Left forelimb (tissue), 1 donor: ENCODE measurements around the gene MSH5.
"Not testable (repeated sequence)": the region's sequence is repeated elsewhere in the genome, so short reads cannot be mapped to it uniquely, and the experiment has no call there.

ENCODE experiments used
- DNase-seq: peaks from one replicate; pipeline ENCODE4 v3.0.0-alpha.2; 2018; ENCODE audit warnings: low spot score

MSH5 gene

GRCh38 chr6:31778999-31779885, 39.4 kb downstream of the MSH5 start:
- DNase-seq: no peak

DNA sequence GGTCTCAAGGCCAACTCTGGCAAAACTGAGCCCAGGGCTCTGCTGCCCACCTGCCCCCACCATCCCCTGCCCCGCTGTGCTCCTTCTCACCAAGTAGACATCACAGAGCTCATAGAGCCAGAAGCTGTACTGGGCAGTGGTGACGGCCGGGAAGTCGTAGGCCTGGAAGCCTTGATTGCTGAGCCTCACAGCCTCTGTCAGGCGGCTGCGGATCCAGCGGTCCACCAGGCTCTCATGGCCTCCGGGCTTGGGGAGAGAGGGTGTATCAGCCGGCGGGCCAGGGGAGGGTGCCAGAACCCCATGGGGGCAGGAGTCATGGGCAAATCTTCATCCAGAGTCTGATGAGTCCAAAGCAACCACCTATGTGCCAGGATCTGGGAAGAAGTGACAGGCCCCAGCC, 40.1 kb downstream of the MSH5 start:
- DNase-seq: peak; percentile 64

GRCh38 chr6:31780507-31781243, 40.9 kb downstream of the MSH5 start:
- peak; percentile 34 for DNase-seq

- no peak for DNase-seq
Measured at GRCh38 chr6:31781244-31782125, 41.7 kb downstream of the MSH5 start.

DNA sequence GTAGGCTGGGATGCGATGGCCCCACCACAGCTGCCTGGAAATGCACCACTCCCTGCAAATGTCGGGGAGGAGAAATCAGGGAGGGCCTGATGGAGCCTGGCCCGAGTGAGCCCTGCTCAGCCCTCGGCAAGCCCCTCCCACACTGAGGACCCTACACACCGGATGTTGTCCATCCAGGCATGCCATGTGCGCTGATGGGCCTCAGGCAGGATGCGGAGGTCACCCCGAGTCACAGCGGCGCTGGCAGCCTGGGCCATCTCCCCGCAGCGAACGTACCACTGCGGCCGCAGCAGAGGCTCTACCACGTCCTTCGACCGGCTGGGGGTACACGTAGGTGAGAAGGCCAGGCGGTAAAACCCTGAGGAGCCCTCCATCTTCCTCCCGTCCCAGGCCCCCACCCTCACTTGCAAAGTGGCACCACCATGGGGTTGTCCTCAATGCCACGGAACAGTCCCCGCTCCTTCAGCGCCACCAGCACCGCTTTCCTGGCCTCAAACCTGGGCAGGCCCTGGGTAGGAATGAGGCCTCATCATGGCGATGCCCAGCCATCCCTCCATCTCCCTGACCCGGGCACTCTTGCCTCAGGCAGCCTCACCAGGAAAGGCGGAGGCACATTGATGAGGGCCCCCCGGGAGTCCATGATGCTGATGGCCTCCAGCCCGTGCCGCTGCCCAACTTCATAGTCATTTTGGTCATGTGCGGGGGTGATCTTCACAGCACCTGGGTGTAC, 42.5 kb downstream of the MSH5 start:
- peak; percentile 60 for DNase-seq

DNA sequence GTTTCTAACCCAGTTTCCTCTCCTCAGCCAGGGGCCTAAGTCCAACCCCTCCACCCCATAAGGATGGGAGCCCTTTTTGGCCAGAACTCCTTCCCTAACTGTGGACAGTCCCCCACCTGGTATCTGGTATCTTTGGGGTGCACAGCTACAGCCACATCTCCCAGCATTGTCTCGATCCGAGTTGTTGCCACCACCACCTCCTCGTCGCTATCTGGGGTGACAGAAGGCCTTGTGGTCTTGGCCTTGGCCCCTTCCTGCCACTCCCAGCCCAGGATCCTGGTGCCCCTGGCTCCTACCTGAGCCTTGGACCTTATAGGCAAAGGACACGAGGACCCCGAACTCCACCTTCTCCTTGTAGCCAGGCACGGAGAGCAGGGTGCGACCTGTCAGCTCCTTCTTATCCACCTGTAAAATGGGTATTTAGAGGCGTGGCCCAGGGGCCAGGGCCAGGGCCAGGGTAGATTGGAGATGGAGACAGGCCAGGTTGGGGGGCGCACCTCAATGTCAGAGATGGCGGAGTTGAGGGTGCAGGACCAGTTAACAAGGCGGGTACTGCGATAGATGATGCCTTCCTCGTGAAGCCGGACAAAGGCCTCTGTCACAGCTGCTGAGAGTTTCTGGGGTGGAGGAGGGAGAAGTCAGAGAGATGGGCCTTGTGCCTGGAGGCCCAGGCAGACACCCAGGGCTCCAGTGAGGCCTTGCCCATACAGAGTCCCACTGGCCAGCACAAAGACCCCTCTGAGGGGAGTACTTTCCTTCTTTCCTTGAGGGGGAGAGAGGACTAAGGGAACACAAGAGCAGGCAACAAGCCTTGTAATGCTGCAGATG, 44.5 kb downstream of the MSH5 start:
- peak; percentile 61 for DNase-seq

GRCh38 chr6:31785475-31785874, 45.7 kb downstream of the MSH5 start:
- no peak for DNase-seq

- DNase-seq: no peak
Measured at GRCh38 chr6:31791324-31792089, 51.7 kb downstream of the MSH5 start.

DNA sequence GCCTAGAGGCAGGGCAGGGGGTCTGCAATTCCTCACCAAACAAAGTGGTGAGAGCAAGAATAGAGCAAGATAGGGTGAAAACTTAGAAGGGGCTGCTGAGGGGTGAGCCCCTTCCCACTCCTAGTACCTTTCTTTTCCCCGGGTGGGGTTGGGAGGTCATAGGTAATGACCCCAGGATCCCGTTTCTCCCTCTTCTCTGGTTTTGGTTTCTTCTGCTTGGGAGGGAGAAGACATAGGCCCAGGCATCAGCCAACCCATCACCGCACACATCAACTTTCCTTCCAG, 52.2 kb downstream of the MSH5 start:
- DNase-seq: no peak

GRCh38 chr6:31792761-31793171, 53.0 kb downstream of the MSH5 start:
- peak; percentile 57 for DNase-seq

GRCh38 chr6:31793927-31794245, 54.1 kb downstream of the MSH5 start:
- DNase-seq: not testable (repeated sequence)

GRCh38 chr6:31794294-31794865, 54.6 kb downstream of the MSH5 start:
- DNase-seq: no peak

DNA sequence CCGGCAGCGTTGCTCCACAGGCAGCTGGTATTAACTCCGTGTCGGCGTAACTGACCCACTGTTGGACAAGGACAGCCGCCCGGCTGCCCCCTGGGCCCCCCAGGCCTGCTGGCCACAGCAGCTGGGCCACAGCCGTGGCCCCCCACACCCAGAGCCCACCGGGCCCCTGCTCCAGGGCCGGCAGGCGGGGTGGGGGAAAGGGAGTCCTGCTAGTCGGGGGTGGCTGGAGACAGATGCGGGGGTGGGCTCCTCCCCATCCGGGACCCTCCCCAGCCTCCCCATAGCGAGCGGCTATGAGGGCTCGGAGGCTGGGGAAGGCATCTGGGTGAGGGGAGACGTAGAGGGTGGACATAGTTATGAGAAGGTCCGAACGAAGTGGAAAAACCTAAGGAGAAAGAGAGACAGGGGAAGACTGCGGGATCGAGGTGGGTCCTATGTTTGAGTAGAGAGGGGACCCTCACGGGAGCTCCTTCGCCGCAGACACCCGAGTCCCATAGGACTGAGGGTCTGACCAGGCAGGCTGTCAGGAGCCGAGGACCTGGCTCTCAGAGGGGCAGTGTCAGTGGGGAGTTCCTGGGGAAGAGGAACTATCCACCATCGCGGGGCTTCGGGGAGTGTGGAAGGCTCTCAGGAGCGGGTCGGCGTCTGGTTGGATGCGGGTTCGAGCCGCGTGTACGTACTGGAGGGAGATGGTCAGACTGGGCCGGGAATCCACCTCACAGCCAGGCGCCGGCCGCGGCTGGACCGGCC, 55.2 kb downstream of the MSH5 start:
- no peak for DNase-seq

DNA sequence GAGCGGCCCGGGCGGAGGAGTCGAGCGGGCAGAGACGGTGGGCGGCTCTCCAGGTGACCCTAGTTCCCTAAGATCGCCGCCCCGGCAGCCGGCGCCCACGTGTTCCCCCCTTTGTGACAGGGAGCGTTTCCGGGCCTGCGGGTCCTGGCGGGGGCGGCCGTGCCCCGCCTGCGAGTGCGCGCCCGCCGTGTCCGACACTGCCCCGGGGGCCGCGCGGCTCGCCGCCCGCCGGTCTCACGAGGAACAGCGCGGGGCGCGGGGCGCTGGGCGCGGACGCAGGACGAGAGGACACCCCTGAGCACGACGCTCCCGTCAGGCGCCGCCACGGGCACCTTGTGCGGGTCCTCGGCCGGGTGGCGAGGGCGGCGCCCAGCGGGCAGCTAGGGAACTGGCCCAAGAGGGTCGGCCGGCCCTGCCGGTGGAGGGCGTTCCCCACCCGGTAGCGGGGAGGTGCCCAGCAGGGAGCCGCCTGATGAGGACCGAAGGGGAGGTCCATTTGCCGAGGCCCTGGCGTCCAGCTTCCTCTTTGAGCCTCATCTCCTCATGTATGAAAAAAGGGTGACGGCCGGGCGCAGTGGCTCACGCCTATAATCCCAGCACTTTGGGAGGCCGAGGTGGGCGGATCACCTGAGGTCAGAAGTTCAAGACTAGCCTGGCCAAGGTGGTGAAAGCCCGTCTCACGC, 56.0 kb downstream of the MSH5 start, which contains the start of gene VARS1:
VARS1 (minus strand) TSS at position 137 of the 683 bp plus-strand sequence. CDS start 535 bp downstream, outside the sequence.
- peak; percentile 91 for DNase-seq

DNA sequence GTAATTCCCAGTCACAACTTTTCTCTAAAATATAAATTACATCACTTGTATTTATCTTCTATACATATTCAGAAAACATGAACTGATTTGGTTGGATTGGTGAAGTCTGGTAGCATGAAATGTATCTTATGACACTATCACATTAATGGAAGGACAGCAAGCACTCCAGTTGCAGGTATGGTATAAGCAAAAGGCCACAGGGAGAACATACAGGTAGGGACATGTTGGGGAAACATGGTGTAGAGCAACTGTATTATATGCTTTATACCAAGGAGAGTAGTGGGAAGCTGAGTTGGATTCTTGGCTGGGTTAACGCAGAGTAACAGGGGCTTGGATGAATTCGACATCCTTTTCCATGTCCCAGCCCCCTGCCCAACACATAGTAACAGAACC, 57.2 kb downstream of the MSH5 start:
- DNase-seq: no peak

- DNase-seq: no peak
Measured at GRCh38 chr6:31797588-31797987, 57.8 kb downstream of the MSH5 start.

- no peak for DNase-seq
Measured at GRCh38 chr6:31799781-31800180, 60.0 kb downstream of the MSH5 start.
